Measurements from ENCODE around the gene HNRNPF.

GRCh38 chr10:43380610-43381222, 28.3 kb downstream of the HNRNPF start:
- TF ChIP-seq EZH2 (IDR thresholded peaks at IDR 0.05; ENCODE audit: borderline replicate concordance, low read depth, low read length, severe bottlenecking): no peak
- TF ChIP-seq CTCF (IDR thresholded peaks at IDR 0.05; ENCODE audit: borderline replicate concordance, extremely low read depth, low read length, poor library complexity, severe bottlenecking): peak; percentile 44
